ENCODE results near the gene ST6GALNAC6. TPM values are rescaled to one million over a fixed set of nuclear protein-coding genes. Genes with fewer than 3 reads are reported as not detected.

ST6GALNAC6 gene
- total and polyA plus RNA-seq, 2 of the 4 experiments (the other 2 are of a cell fraction), result 35.7 to 48.6 TPM

DNA sequence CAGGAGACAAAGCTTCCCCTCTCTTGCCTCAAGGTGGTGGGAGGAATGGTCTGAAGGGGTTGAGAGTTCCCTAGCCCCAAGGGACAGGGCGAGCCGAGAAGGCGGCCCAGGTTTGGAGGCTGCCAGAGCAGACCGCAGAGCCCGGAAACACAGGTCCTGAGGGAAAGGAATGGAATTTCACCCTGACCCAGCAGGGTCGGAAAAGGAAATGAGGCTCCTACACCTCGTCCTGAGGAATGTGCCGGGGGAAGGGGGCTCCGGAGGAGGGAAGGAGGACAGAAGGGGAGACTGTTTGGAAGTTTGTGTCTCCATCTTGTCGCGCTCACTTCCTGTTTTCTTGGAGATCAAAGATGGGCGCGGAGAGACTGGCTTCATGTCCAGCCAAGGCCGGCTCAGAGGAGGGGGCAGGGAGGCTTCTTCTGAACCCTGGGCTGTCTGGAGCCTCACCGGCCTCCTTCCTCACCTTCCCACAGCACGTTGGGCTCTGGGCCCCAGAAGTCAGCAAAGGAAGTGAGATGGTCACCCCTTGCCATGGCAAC is 54.5 kb downstream of the ST6GALNAC6 start:
- Histone ChIP-seq H3K4me3 (ENCODE audit: insufficient read depth, low read depth, low read length) (no peak overlapping the region), H3K36me3 (ENCODE audit: control insufficient read depth, insufficient read depth, low read length) (peaks cover 28% of the 10 kb centered on the region), H3K79me1 (ENCODE audit: low read depth in 1 of 2, low read length in 2 of 2) (peaks cover 34 to 75% of the 10 kb centered on the region in 2 experiments), H4K5ac (ENCODE audit: low read depth, low read length) (peak overlapping the region; percentile 91), H3K14ac (replicated peaks; ENCODE audit: low read depth, low read length) (peak overlapping the region; percentile 79), H2BK20ac (ENCODE audit: low read depth, low read length) (peak overlapping the region; percentile 59; the same call in 1 of the 2 replicates), H2AK9ac (replicated peaks; ENCODE audit: low read depth, low read length, poor library complexity) (peak overlapping the region; percentile 83), H3K27me3 (ENCODE audit: control insufficient read depth, insufficient read depth, low read length) (no peaks in the 10 kb centered on the region), H2BK5ac (ENCODE audit: low read depth, low read length, poor library complexity, severe bottlenecking) (peak overlapping the region; percentile 43), H3K9me1 (ENCODE audit: insufficient read depth, low read length) (peaks cover 13% of the 10 kb centered on the region), H3K27ac (ENCODE audit: insufficient read depth, low read length) (peak overlapping the region; percentile 63), H3K9me3 (ENCODE audit: control insufficient read depth, insufficient read depth, low read length) (peaks cover 9% of the 10 kb centered on the region), H3K23ac (ENCODE audit: low read depth, low read length) (peak overlapping the region; percentile 48; the same call in 1 of the 2 replicates), H2AFZ (replicated peaks; ENCODE audit: low read length, poor library complexity) (peak overlapping the region; percentile 73), H4K8ac (ENCODE audit: low read depth in 2 of 2, low read length in 2 of 2) (peak overlapping the region; percentile 75 to 87), H2BK120ac (ENCODE audit: low read depth, low read length) (peak overlapping the region; percentile 80), H4K20me1 (ENCODE audit: insufficient read depth, low read length) (no peaks in the 10 kb centered on the region), H3K4ac (ENCODE audit: low read depth, low read length) (peak overlapping the region; percentile 89), H2AK5ac (ENCODE audit: low read depth, low read length) (peak overlapping the region; percentile 65), H4K91ac (ENCODE audit: insufficient read depth, low read depth, low read length) (peak overlapping the region; percentile 74), H2BK15ac (ENCODE audit: low read depth, low read length) (peak overlapping the region; percentile 43; the same call in 1 of the 3 replicates), H3K18ac (ENCODE audit: low read depth, low read length) (peak overlapping the region; percentile 33), H3K4me1 (ENCODE audit: control insufficient read depth, insufficient read depth, low read length) (peaks cover 16% of the 10 kb centered on the region), H3K4me2 (ENCODE audit: low read depth, low read length) (peak overlapping the region; percentile 14; the same call in 1 of the 2 replicates), H3K56ac (ENCODE audit: extremely low read depth, insufficient read depth, low read length) (no peak overlapping the region), H3K9ac (ENCODE audit: low read depth, low read length) (no peak overlapping the region)
- ChIA-PET CTCF (no interaction called here), POLR2A (ENCODE audit: unreplicated experiment) (interaction anchor here (0.5 kb wide), 1 partner anchor 44 kb away, joined by 5 read pairs; no protein-coding TSS in a partner anchor)
- no TSS peak for BruUV-seq (replicated peaks)
- TF ChIP-seq POLR2A (IDR thresholded peaks at IDR 0.05; ENCODE audit: low read depth, low read length) (no peak), MAFK (IDR thresholded peaks at IDR 0.05; ENCODE audit: low read depth, low read length) (no peak), SMC3 (IDR thresholded peaks at IDR 0.05; ENCODE audit: low read depth, low read length) (no peak), RAD21 (IDR thresholded peaks at IDR 0.05; ENCODE audit: low read length) (no peak), RFX5 (IDR thresholded peaks at IDR 0.05; ENCODE audit: low read depth, low read length) (no peak), RCOR1 (IDR thresholded peaks at IDR 0.05; ENCODE audit: insufficient replicate concordance, low read length) (no peak), CEBPB (IDR thresholded peaks at IDR 0.05; ENCODE audit: low read depth, low read length) (no peak), CHD1 (IDR thresholded peaks at IDR 0.05; ENCODE audit: low read depth, low read length) (no peak), MXI1 (IDR thresholded peaks at IDR 0.05; ENCODE audit: borderline replicate concordance, low read depth, low read length) (no peak), FOS (IDR thresholded peaks at IDR 0.05; ENCODE audit: low read depth, low read length) (no peak)
- TF ChIP-seq, protein P1, sequence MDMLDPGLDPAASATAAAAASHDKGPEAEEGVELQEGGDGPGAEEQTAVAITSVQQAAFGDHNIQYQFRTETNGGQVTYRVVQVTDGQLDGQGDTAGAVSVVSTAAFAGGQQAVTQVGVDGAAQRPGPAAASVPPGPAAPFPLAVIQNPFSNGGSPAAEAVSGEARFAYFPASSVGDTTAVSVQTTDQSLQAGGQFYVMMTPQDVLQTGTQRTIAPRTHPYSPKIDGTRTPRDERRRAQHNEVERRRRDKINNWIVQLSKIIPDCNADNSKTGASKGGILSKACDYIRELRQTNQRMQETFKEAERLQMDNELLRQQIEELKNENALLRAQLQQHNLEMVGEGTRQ (IDR thresholded peaks at IDR 0.05; ENCODE audit: low read depth, low read length), result no peak
- TF ChIP-seq, protein P2, sequence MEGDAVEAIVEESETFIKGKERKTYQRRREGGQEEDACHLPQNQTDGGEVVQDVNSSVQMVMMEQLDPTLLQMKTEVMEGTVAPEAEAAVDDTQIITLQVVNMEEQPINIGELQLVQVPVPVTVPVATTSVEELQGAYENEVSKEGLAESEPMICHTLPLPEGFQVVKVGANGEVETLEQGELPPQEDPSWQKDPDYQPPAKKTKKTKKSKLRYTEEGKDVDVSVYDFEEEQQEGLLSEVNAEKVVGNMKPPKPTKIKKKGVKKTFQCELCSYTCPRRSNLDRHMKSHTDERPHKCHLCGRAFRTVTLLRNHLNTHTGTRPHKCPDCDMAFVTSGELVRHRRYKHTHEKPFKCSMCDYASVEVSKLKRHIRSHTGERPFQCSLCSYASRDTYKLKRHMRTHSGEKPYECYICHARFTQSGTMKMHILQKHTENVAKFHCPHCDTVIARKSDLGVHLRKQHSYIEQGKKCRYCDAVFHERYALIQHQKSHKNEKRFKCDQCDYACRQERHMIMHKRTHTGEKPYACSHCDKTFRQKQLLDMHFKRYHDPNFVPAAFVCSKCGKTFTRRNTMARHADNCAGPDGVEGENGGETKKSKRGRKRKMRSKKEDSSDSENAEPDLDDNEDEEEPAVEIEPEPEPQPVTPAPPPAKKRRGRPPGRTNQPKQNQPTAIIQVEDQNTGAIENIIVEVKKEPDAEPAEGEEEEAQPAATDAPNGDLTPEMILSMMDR (conservative IDR thresholded peaks at IDR 0.05; ENCODE audit: low read depth, low read length), result no peak
- 100% methylated on average over 1 of the region's 16 CpGs; no CpG with 5 or more reads in 1 of the 2 experiments for WGBS, 2 experiments (ENCODE audit: extremely low coverage in 2 of 2, insufficient read length in 1 of 2)
- intact Hi-C loops (cut with micrococcal nuclease), result no loop called here
- dilution Hi-C loops (cut with HindIII; ENCODE audit: low sequenced_read_pairs, unreplicated experiment), result no loop called here
- DNase-seq (no peak), ATAC-seq (ENCODE audit: low read depth) (no peak)
- in situ Hi-C loops (cut with MboI; ENCODE audit: low sequenced_read_pairs), result no loop called here

Measured in IMR-90 (cell line).